GM19240 (cell line): ENCODE data around the gene HCN4.
"Not testable (repeated sequence)": the region's sequence is repeated elsewhere in the genome, so short reads cannot be mapped to it uniquely, and the experiment has no call there.

Experiments used
- DNase-seq: peaks from one replicate; pipeline ENCODE4 v3.0.0; 2011; ENCODE audit warnings: low spot score; ENCODE audit not compliant: insufficient read length

Gene HCN4

GRCh38 chr15:73368301-73369136, at the start of gene HCN4:
Gene HCN4 (minus strand): TSS chr15:73368958. CDS start chr15:73368270, 688 bp downstream.
- no peak for DNase-seq

GRCh38 chr15:73414876-73415275, 46.1 kb upstream of the HCN4 start:
- DNase-seq, result no peak

- no peak for DNase-seq
Observed at GRCh38 chr15:73403171-73403570, 34.4 kb upstream of the HCN4 start.

GRCh38 chr15:73400222-73400621, 31.5 kb upstream of the HCN4 start:
- DNase-seq, result not testable (repeated sequence)

- DNase-seq, result no peak
Observed at GRCh38 chr15:73398861-73399260, 30.1 kb upstream of the HCN4 start.

- no peak for DNase-seq
Observed at GRCh38 chr15:73397461-73397860, 28.7 kb upstream of the HCN4 start.

- no peak for DNase-seq
Observed at GRCh38 chr15:73395671-73396070, 26.9 kb upstream of the HCN4 start.

- no peak for DNase-seq
Observed at GRCh38 chr15:73394782-73395181, 26.0 kb upstream of the HCN4 start.

- no peak for DNase-seq
Observed at GRCh38 chr15:73393336-73393735, 24.6 kb upstream of the HCN4 start.

GRCh38 chr15:73392025-73392424, 23.3 kb upstream of the HCN4 start:
- no peak for DNase-seq

- DNase-seq, result no peak
Observed at GRCh38 chr15:73391128-73391872, 22.5 kb upstream of the HCN4 start.

- no peak for DNase-seq
Observed at GRCh38 chr15:73389971-73390544, 21.3 kb upstream of the HCN4 start.

- no peak for DNase-seq
Observed at GRCh38 chr15:73389539-73389938, 20.8 kb upstream of the HCN4 start.

- DNase-seq, result no peak
Observed at GRCh38 chr15:73388256-73388781, 19.6 kb upstream of the HCN4 start.

- no peak for DNase-seq
Observed at GRCh38 chr15:73387507-73388255, 18.9 kb upstream of the HCN4 start.

GRCh38 chr15:73386886-73387506, 18.2 kb upstream of the HCN4 start:
- no peak for DNase-seq

- DNase-seq, result no peak
Observed at GRCh38 chr15:73386238-73386637, 17.5 kb upstream of the HCN4 start.

GRCh38 chr15:73385205-73385604, 16.4 kb upstream of the HCN4 start:
- no peak for DNase-seq

- no peak for DNase-seq
Observed at GRCh38 chr15:73383310-73384189, 14.8 kb upstream of the HCN4 start.

- DNase-seq, result no peak
Observed at GRCh38 chr15:73382115-73382514, 13.4 kb upstream of the HCN4 start.
